Neural crest cell (in vitro differentiated cells): ENCODE results near the gene AK8. TPM values are rescaled to one million over a fixed set of nuclear protein-coding genes. Genes with fewer than 3 reads are reported as not detected.

Source experiments
- DNase-seq: peaks from one replicate; pipeline ENCODE4 v3.0.0; 2021; ENCODE audit warnings: low read depth, mixed read lengths, low spot score
- H3K27ac Mint-ChIP-seq: one replicate; pipeline ENCODE4 v1.8.0; 2021; ENCODE audit warnings: mild to moderate bottlenecking, mixed read lengths; ENCODE audit not compliant: unreplicated experiment
- H3K27me3 Mint-ChIP-seq: 2 replicates; pipeline ENCODE4 v1.8.0; 2021; ENCODE audit warnings: low read depth, mild to moderate bottlenecking, mixed read lengths
- H3K36me3 Mint-ChIP-seq: 2 replicates; pipeline ENCODE4 v1.8.0; 2021; ENCODE audit warnings: low read depth, mild to moderate bottlenecking, mixed read lengths
- H3K4me1 Mint-ChIP-seq: 2 replicates; pipeline ENCODE4 v1.8.0; 2021; ENCODE audit warnings: mixed read lengths
- H3K4me3 Mint-ChIP-seq: one replicate; pipeline ENCODE4 v1.8.0; 2021; ENCODE audit warnings: mild to moderate bottlenecking, mixed read lengths
- H3K9me3 Mint-ChIP-seq: 2 replicates; pipeline ENCODE4 v1.8.0; 2021; ENCODE audit warnings: mixed read lengths
- total RNA-seq: library from RNA; stranded (reverse); gene quantifications from 2 replicates; pipeline ENCODE4 v1.2.1, GENCODE V29; 2021
- TF ChIP-seq, protein P1 (sequence below): fragments of 200-600 bp; sonication (generic); conservative IDR thresholded peaks from 2 replicates; pipeline ENCODE4 v1.5.0; 2021; ENCODE audit warnings: antibody characterized with exemption, mild to moderate bottlenecking

The AK8 gene
- total RNA-seq, 1 donor from 2014 or later = 0.96 TPM

DNA sequence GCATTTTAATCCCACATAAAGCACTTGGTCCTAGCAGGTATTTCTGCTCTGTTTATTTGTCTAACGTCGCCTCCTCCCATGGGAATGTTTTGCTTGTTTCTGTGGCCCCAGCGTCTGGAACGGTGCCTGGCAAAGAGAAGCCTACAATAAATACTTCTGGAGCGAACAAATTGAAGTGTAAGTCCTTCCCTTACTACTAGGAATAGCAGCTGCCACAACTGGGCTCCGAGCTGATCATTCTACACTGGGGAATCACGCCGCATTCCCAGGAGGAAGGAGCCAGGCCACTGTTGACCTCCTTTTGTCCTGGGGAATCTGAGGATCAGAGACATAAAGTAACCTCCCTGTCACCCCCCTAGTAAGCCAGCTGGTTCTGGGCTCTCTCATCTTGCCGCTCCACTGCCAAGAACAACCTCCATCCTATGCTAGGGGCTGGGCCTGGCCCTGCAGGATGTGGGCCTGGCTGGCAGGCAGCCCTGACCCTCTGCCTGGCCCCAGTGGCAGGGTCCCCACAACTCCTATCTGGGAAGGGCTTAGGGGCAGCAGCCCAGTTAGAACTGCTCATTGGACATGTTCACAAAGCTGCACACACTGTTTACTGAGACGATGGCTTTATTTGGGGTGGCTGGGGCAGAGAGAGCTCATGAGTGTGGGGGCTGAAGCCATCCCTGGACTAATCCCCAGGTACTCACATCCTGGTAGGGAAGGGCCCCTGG lies 125.0 kb downstream of the AK8 start:
- H3K9me3 Mint-ChIP-seq = no peaks in the 10 kb centered on the region
- DNase-seq = no peak
- H3K27me3 Mint-ChIP-seq = peaks cover 30% of the 10 kb centered on the region
- TF ChIP-seq, protein P1, sequence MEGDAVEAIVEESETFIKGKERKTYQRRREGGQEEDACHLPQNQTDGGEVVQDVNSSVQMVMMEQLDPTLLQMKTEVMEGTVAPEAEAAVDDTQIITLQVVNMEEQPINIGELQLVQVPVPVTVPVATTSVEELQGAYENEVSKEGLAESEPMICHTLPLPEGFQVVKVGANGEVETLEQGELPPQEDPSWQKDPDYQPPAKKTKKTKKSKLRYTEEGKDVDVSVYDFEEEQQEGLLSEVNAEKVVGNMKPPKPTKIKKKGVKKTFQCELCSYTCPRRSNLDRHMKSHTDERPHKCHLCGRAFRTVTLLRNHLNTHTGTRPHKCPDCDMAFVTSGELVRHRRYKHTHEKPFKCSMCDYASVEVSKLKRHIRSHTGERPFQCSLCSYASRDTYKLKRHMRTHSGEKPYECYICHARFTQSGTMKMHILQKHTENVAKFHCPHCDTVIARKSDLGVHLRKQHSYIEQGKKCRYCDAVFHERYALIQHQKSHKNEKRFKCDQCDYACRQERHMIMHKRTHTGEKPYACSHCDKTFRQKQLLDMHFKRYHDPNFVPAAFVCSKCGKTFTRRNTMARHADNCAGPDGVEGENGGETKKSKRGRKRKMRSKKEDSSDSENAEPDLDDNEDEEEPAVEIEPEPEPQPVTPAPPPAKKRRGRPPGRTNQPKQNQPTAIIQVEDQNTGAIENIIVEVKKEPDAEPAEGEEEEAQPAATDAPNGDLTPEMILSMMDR = no peak
- H3K36me3 Mint-ChIP-seq = no peaks in the 10 kb centered on the region
- H3K4me1 Mint-ChIP-seq = peaks cover 32% of the 10 kb centered on the region
- no peak overlapping the region for H3K27ac Mint-ChIP-seq
- no peak overlapping the region for H3K4me3 Mint-ChIP-seq

DNA sequence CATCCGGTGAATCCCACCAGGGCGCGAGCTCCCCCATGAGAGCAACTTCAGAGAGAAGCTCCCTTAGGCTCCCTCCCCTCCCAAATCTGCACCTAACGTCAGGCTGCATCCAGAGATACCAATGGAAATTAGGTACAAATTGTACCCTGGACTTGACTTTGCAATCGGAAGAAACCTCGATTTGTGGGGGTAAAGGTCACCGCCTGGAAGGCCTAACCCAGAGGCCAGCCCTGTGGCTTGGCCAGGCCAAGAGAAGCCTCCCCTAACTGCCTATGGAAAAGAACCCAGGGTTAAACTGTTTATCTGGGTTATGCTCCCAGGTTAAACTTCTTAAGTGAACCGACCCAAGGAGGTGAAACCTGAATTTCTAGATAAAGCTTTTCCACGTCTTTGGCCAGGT lies 127.4 kb downstream of the AK8 start:
- no peak overlapping the region for H3K4me3 Mint-ChIP-seq
- H3K27me3 Mint-ChIP-seq = peaks cover 30% of the 10 kb centered on the region
- no peaks in the 10 kb centered on the region for H3K36me3 Mint-ChIP-seq
- no peak for DNase-seq
- no peak overlapping the region for H3K27ac Mint-ChIP-seq
- H3K9me3 Mint-ChIP-seq = no peaks in the 10 kb centered on the region
- TF ChIP-seq, protein P1 = no peak
- H3K4me1 Mint-ChIP-seq = peaks cover 14% of the 10 kb centered on the region

DNA sequence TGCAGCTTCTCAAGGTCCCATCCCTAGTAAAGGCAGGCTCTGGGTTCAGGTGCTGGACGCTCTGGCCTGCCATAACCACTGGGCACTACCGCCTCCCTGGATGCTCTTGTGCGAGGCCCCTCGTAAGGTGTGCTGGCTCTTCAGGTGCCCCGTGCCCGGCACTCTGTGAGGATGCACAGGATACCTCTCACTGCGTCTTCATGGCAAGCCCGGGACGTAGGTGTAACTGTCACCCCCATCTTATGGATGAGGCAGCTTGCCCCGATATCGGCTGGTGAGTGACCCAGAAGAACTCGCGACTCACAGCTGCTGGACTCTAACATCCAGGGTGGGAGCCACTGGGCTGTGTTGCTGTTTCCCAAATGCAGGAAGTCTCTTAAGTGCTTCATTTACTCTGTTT lies 128.8 kb downstream of the AK8 start:
- Mint-ChIP-seq H3K36me3 (no peaks in the 10 kb centered on the region), H3K27ac (no peak overlapping the region), H3K4me1 (peaks cover 24% of the 10 kb centered on the region), H3K4me3 (no peak overlapping the region), H3K9me3 (no peaks in the 10 kb centered on the region), H3K27me3 (peaks cover 41% of the 10 kb centered on the region)
- no peak for DNase-seq
- TF ChIP-seq, protein P1 = no peak

DNA sequence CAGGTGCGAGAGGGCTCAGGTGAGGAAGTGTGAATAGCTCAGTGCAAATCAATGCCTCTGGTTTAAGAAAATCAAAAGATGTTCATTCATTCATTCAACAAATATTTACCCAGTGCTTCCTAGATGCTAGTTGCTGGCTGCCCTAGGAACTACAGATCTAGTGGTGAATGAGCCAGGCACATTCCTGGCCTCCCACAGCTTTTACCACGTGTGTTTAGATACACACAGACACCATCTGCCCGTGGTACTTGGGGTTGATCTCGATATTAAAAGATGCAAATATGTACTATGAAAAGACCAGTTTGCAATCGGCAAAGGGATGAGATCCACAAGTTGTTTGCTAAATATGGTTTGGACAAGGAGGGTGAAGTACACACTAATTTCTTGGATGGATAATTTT lies 129.6 kb downstream of the AK8 start:
- peaks cover 49% of the 10 kb centered on the region for H3K27me3 Mint-ChIP-seq
- H3K27ac Mint-ChIP-seq = peak overlapping the region; percentile 75
- TF ChIP-seq, protein P1 = no peak

DNA sequence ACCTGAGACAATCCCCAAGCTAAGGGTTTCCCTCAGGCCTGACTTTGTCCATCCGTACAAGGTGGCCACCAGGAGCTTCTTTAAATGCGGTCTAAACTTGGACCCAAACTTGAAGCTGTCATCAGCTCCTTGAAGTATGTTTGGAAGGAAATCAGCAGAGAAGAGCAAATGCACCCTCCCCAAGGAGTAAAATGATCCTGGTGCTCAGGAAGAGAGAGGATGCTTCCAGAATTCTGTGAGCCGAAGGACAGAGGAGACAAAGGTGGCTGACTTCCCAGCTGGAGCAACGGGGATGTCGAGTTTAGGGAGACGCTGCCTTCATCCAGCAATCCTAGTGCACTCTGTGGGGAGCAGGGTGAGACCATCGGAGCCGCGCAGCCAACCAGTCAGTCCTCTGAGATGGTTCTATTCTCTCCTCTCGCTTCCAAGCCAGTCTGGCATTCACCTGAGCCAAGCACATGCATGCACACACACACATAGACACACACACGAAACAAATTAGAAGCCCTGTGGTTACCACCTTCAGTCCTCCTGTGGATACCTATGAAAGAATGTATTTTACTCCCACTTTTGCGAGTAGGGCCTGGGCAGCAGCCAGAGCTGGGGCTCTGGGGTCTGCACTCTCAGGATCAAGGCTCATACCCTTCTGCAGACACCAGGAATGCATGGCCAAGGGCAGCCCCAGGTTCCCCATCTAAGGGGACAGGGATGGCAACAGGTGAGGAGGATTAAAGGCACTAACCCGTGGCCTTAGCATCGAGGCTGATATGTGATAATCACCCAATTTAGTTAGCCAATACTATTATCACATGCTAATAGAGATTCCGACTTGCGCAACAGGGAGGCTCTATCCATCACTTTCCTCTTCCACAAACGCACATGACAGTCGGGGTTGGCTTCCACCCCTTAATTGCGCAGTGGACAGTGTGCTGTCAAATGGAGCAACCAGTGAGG lies 132.1 kb downstream of the AK8 start:
- H3K27me3 Mint-ChIP-seq = peaks cover 70% of the 10 kb centered on the region
- no peaks in the 10 kb centered on the region for H3K9me3 Mint-ChIP-seq
- peaks cover 27% of the 10 kb centered on the region for H3K4me1 Mint-ChIP-seq
- no peaks in the 10 kb centered on the region for H3K36me3 Mint-ChIP-seq
- TF ChIP-seq, protein P1 = no peak
- H3K4me3 Mint-ChIP-seq = no peak overlapping the region
- DNase-seq = no peak
- no peak overlapping the region for H3K27ac Mint-ChIP-seq

More for the DNA sequence above, 129.6 kb downstream of the AK8 start:
- H3K9me3 Mint-ChIP-seq = no peaks in the 10 kb centered on the region
- DNase-seq = no peak
- H3K4me1 Mint-ChIP-seq = peaks cover 32% of the 10 kb centered on the region
- H3K36me3 Mint-ChIP-seq = no peaks in the 10 kb centered on the region
- H3K4me3 Mint-ChIP-seq = no peak overlapping the region
